Placental epithelial cell (primary cell): ENCODE results near the gene TMEM156. TPM values are rescaled to one million over a fixed set of nuclear protein-coding genes. Genes with fewer than 3 reads are reported as not detected.

ENCODE experiments used
- total RNA-seq: library from RNA; depleted of rRNA; stranded (reverse); fragments of >200 nt; gene quantifications from 2 replicates; pipeline ENCODE4 v1.2.3, GENCODE V29; 2012

Gene TMEM156, protein sequence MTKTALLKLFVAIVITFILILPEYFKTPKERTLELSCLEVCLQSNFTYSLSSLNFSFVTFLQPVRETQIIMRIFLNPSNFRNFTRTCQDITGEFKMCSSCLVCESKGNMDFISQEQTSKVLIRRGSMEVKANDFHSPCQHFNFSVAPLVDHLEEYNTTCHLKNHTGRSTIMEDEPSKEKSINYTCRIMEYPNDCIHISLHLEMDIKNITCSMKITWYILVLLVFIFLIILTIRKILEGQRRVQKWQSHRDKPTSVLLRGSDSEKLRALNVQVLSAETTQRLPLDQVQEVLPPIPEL
- total RNA-seq, result not detected in 2 replicates

DNA sequence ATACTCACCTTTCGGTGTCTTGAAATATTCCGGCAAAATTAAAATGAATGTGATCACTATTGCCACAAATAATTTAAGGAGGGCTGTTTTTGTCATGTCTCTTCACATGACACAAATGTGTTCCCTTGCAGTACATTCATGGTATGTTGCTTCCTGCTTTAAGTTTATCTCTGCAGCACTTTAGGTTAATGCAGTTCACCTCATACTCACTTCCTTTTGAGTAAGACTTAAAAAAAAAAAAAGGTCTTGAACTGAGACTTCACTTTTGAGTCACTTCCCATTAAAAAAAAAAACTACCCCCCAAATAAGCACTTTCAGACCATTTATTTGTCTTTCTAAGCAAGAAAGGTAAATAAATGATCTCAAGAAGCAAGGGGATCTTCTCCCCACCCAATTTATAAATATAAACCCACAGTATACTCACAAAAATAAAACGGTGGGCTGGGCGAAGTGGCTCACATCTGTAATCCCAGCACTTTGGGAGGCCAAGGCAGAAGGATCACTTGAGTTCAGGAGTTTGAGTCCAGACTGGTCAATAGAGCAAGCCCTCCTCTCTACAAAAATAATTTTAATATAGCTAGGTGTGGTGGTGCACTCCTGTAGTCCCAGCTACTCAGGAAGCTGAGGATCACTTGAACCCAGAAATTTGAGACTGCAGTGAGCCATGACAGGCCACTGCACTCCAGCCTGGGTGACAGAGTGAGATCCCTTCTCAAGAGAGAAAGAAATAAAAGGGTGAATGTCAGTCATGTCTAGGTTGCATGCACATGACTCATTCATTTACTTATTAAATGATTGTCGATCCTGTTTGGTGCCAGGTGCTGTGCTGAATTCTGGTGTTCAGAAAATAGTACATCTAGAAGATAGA, at the start of gene TMEM156:
TMEM156 (minus strand) TSS at position 192 of the 868 bp plus-strand sequence; CDS start at position 96, 96 bp downstream.

DNA sequence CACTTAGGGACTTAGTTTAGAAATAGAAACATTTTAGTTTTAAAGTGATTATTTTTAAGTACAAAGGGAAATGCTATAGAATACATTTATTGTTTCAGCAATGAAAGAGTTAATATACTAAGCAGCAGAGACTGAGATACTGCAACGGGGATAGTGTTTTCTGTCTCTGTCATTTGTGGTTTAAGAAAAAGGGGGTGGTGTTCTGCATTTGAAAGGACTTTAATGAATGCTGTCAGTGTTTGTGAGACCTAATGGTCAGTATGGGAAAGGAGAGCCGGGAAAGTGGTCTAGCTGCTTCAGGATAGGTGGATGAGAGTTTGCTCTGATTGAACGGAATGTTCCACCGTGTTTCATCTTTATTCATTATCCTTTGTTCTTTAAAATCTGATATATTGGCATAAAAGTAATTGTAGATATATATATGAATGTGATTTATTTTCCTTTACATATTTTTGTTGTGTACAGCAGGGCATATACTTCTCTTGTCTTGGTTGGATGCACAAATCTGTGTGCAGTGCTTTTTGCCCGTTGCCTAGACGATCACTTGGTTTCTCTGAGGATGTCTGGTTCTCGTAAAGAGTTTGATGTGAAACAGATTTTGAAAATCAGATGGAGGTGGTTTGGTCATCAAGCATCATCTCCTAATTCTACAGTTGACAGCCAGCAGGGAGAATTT, 30.0 kb upstream of the TMEM156 start, which contains the start of gene KLHL5:
KLHL5 (plus strand) TSS at position 139 of the 676 bp plus-strand sequence; CDS start at position 560, 421 bp downstream.

Other genes starting within 250 kb of the TMEM156 start
- gene TLR10, start 249.4 kb downstream of the TMEM156 start, total RNA-seq, result not detected in 2 replicates
- gene TLR1, start 227.6 kb downstream of the TMEM156 start, total RNA-seq, result 0.79 and 0.98 TPM in 2 replicates
- 4.7 and 7.8 TPM in 2 replicates for gene TLR6, start 175.6 kb downstream of the TMEM156 start, total RNA-seq
- gene FAM114A1, start 164.6 kb downstream of the TMEM156 start, total RNA-seq, result 395 and 414 TPM in 2 replicates
- gene KLHL5, start 29.8 kb upstream of the TMEM156 start, total RNA-seq, result 10.0 and 17.3 TPM in 2 replicates
- 10.5 and 13.3 TPM in 2 replicates for gene WDR19, start 150.1 kb upstream of the TMEM156 start, total RNA-seq